NCI-H2196 treated with DMSO at 0.1 percent for 48 hours (cell line): ENCODE data around the gene XKR3.
"Not testable (repeated sequence)": the region's sequence is repeated elsewhere in the genome, so short reads cannot be mapped to it uniquely, and the experiment has no call there.

Experiments used
- DNase-seq: peaks from one replicate; lab custom pipeline; 2025; ENCODE audit not compliant: unreplicated experiment; lab: John Stamatoyannopoulos, UW

The XKR3 gene

DNA sequence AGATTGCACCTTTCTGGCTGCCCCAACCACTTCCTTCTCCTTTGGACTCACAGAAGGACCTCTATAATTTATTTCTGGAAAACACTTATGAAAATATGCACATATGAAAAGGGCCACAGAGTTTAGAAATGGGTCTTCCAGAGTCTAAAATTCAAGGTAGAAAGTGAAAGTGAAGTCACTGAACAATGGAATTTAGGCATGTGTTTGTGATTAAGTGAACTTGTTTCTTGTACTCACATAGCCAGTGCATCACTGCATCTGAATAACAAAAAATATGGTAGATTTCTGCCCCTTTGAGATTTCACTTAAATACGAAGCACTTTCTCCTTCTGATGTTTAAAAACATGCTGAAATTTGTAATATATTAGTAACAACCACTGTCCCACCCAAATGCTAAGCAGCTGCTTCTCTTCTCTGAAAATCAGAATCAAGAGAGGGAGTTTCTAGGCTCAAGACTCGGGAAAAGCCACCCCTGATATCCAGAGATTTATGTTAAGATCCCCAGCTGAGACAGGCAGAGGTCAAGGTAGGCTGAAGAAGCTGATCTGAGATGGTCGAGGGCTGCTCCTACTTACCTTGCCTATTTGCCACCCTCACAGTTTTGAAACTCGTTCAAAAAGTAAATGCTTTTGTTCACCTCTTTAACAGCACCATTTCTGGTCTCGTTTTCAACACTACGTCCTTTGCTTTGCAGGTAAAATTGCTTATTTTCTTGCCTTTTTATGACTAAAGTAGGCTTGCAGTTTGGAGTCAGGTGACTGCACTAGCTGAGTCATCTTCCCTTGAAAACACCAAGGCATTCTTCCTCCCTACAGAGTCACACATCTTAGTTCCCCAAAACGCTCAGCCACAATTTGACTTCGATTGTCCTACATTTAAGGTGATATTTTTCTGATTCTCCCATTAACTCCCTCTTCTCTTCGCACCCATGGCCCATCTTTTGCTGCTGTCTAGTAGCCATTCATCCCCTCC lies at the start of gene XKR3:
XKR3 (minus strand) TSS at position 696 of the 972 bp plus-strand sequence. CDS start 17,338 bp downstream, outside the sequence.
- no peak for DNase-seq

GRCh38 chr22:16869640-16870039 lies 44.4 kb upstream of the XKR3 start:
- DNase-seq, result not testable (repeated sequence)

GRCh38 chr22:16866167-16866566 lies 41.0 kb upstream of the XKR3 start:
- no peak for DNase-seq

DNA sequence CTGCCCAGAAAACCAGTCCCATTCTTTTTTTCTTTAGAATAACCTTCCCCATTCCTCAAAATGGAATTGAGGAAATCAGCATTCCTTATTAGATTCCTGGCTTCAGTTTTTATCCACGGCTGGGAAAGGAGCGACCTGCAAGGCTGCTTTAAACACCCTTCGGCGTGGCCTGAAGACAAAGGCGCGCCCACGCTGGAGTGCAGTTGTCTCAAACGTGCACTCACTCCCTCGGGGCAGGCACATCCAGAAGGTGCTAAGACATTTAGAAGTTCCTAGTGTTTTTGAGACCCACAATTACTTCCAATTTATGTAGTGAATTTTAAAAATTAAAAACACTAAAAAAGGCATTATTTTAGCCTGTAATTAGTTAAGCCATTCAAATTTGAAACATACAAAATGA lies 31.6 kb upstream of the XKR3 start:
- DNase-seq, result not testable (repeated sequence)

GRCh38 chr22:16854631-16855030 lies 29.4 kb upstream of the XKR3 start:
- DNase-seq, result no peak

- not testable (repeated sequence) for DNase-seq
Observed at GRCh38 chr22:16851268-16851996, 26.2 kb upstream of the XKR3 start.

- DNase-seq, result no peak
Observed at GRCh38 chr22:16847271-16847670, 22.1 kb upstream of the XKR3 start.

- no peak for DNase-seq
Observed at GRCh38 chr22:16845881-16846280, 20.7 kb upstream of the XKR3 start.

GRCh38 chr22:16845465-16845864 lies 20.3 kb upstream of the XKR3 start:
- no peak for DNase-seq

- DNase-seq, result no peak
Observed at GRCh38 chr22:16844529-16844928, 19.3 kb upstream of the XKR3 start.

GRCh38 chr22:16838073-16838472 lies 12.9 kb upstream of the XKR3 start:
- no peak for DNase-seq

GRCh38 chr22:16834971-16835370 lies 9.8 kb upstream of the XKR3 start:
- DNase-seq, result no peak

- DNase-seq, result no peak
Observed at GRCh38 chr22:16831257-16831656, 6.0 kb upstream of the XKR3 start.

DNA sequence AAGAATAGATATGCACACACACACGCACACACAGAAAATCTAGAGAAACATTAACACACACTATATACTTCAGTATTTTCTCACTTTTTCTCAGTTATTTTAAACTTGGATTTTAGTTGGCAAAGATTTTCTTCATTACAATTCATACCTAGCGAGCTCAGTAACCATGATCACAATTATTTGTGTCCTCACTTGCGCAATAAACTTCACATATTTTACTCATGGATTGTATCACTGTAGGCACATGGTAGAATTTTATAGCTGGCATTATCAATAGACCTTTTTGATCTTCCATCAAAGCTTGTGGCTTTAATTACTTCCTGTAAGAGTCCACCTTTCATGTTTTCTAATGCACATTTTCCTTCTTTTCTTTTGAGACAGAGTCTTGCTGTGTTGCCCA lies 4.8 kb upstream of the XKR3 start:
- DNase-seq, result no peak

DNA sequence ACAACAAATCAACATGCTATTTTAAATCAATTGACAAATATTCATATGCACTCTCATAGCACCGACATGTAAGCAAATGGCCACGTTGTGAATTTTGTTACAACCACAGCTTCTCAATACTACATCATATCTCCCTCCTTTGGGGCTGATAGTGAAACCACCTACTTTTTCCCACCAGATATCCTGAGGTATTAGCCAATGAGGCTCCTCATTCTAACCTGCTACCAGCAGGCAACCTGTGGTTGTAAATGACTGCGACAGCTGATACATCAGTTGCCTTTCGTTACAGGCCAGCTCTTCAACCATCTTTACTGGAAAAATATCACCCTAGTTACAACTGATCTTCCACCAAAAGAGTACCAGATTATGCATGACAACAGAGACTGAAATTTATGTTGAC lies 3.7 kb upstream of the XKR3 start:
- DNase-seq, result no peak

DNA sequence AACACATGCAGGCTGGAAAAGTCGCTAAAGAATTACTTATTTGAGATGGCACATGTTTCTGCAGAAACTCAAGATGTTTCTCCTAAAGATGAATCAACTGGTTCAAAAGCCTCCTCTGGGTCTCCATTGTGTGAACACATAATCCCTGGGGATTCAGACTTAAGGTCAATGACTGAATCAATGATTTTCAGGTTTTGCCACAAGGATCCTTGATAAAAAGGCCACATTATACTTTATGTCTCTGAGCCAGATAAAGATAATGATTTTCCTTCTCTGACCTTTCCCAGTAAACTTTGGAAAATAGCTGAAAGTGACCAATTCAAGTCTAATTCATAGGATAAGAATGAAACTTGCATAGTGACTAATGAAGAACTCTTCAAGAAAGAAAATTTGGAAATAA lies 2.3 kb upstream of the XKR3 start:
- DNase-seq, result no peak

DNA sequence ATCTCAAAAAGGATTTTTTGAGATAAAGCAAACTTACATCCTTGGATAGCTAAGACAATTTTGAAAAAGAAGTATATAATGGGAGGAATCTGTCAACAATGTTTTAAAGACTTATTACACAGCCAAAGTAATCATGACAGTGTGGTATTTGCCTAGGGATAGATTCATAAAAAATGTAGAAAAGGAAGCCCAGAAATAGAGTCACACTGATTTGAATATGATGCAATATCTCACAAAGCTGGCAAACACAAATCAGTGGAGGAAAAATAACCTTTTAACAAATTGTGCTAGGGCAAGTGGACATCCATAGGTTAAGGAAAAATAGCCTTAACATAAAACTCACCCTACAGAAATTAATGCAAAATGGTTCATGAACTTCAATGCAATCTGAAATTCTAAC lies 6.0 kb downstream of the XKR3 start:
- no peak for DNase-seq

- DNase-seq, result no peak
Observed at GRCh38 chr22:16818538-16818937, 6.7 kb downstream of the XKR3 start.

DNA sequence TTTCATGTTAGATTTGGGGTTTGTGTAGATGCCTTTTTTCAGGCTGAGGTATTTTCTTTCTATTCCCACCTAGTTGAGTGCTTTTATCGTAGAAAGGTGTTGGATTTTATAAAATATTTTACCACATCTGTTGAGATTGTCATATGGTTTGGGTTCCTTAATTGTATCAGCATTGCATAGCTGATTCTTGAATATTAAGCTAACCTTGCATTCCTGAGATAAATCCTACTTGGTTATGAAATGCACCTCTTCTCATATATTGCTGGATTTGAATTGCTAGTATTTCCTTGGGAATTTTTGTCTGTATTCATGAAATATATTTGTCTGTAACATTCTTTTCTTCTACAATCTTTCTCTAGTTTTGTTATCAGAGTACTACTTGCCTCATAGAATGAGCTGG lies 10.1 kb downstream of the XKR3 start:
- DNase-seq, result no peak

DNA sequence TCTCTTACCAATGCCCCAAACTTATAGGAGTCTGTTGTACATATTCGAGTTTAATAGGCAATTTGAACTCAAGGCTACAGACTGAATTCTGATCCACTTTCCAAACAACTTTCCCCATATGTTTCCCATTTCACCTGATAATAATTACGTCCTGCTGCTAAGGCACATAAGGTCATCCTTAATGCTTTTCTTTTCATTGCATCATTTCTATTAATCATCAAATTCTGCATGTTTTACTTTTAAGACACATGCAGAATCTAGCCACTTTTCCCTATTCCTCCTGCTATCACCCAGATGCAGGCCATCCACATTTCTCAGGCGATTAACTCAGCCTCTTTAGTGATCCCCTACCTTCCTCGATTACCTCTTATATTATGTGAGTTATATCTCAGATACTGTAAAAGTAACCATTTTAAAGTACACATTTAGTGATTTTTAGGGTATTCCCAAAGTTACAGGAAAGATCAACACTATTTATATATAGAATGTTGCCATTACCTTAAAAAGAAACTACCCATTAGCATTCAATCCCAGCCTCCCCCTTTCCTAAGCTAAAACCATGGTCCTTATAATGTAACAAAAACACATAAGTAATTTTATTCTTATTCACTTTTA lies 14.9 kb downstream of the XKR3 start:
- DNase-seq, result no peak

DNA sequence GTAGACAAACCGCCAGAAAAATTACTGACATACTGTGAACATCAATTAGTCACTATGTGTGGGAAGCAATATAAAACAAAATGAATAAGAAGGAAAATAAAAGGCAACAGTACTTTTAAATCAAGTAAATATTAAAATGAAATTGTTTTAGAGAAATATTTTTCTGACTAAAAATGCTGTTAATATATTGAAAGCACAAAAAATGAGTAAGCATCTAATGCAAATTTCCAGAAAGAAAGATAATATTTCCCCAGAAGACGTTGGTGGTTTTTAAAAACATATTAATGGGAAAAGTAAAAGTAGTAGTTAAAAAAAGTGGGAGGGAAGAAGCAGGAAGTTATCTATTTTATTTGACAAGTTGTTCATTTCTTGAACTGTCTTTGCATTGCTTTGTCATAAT lies 16.5 kb downstream of the XKR3 start:
- DNase-seq, result no peak

DNA sequence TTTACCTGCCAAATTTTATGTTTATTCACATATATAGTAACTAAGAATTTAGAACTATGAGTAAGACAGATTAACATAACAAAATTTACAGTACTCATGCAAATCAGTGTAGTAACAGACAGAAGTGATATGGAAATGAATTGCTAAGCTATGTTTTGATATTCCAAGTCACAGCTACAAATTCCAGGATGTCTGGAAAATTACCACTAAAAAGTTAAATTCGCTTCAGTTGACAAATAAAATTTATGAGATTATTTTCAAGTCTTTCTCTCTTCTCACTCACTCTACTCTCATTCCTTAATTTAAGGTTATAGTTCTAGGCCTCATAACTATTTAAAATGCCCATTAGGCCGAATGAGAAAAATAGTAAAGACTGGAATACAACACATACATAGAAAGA lies 18.1 kb downstream of the XKR3 start:
- no peak for DNase-seq
